Measurements from ENCODE around the gene ABTB2. TPM values are rescaled to one million over a fixed set of nuclear protein-coding genes. Genes with fewer than 3 reads are reported as not detected.

The ABTB2 gene
- total RNA-seq, 2 donors from 2014 or later: 8.6 to 8.7 TPM

GRCh38 chr11:34302046-34302921, 55.5 kb downstream of the ABTB2 start:
- intact Hi-C loops (cut with DNase I): no loop called here
- DNase-seq (ENCODE audit: low spot score): no peak

- intact Hi-C loops (cut with DNase I): no loop called here
Observed at GRCh38 chr11:34300926-34301295, 56.9 kb downstream of the ABTB2 start.

GRCh38 chr11:34300026-34300925, 57.5 kb downstream of the ABTB2 start:
- no peak for DNase-seq (ENCODE audit: low spot score)
- intact Hi-C loops (cut with DNase I): no loop called here

More at GRCh38 chr11:34300926-34301295, 56.9 kb downstream of the ABTB2 start:
- DNase-seq (ENCODE audit: low spot score): no peak

GRCh38 chr11:34299284-34299972, 58.4 kb downstream of the ABTB2 start:
- intact Hi-C loops (cut with DNase I): no loop called here
- no peak for DNase-seq (ENCODE audit: low spot score)

GRCh38 chr11:34298871-34299270, 58.9 kb downstream of the ABTB2 start:
- intact Hi-C loops (cut with DNase I): no loop called here
- DNase-seq (ENCODE audit: low spot score): no peak

- intact Hi-C loops (cut with DNase I): no loop called here
- DNase-seq (ENCODE audit: low spot score): no peak
Observed at GRCh38 chr11:34296412-34296811, 61.4 kb downstream of the ABTB2 start.

- intact Hi-C loops (cut with DNase I): no loop called here
- no peak for DNase-seq (ENCODE audit: low spot score)
Observed at GRCh38 chr11:34292546-34292945, 65.3 kb downstream of the ABTB2 start.

- no peak for DNase-seq (ENCODE audit: low spot score)
Observed at GRCh38 chr11:34292111-34292510, 65.7 kb downstream of the ABTB2 start.

GRCh38 chr11:34290926-34291325, 66.9 kb downstream of the ABTB2 start:
- intact Hi-C loops (cut with DNase I): no loop called here
- DNase-seq (ENCODE audit: low spot score): no peak

More at GRCh38 chr11:34292111-34292510, 65.7 kb downstream of the ABTB2 start:
- intact Hi-C loops (cut with DNase I): no loop called here

GRCh38 chr11:34288492-34288891, 69.3 kb downstream of the ABTB2 start:
- intact Hi-C loops (cut with DNase I): no loop called here
- no peak for DNase-seq (ENCODE audit: low spot score)

GRCh38 chr11:34284811-34285481, 72.9 kb downstream of the ABTB2 start:
- intact Hi-C loops (cut with DNase I): no loop called here
- no peak for DNase-seq (ENCODE audit: low spot score)

- intact Hi-C loops (cut with DNase I): no loop called here
- DNase-seq (ENCODE audit: low spot score): no peak
Observed at GRCh38 chr11:34284156-34284555, 73.7 kb downstream of the ABTB2 start.

GRCh38 chr11:34280945-34281872, 76.6 kb downstream of the ABTB2 start:
- intact Hi-C loops (cut with DNase I): no loop called here
- peak; percentile 82 for DNase-seq (ENCODE audit: low spot score)

- DNase-seq (ENCODE audit: low spot score): no peak
- intact Hi-C loops (cut with DNase I): no loop called here
Observed at GRCh38 chr11:34278693-34279297, 79.0 kb downstream of the ABTB2 start.

- intact Hi-C loops (cut with DNase I): no loop called here
- no peak for DNase-seq (ENCODE audit: low spot score)
Observed at GRCh38 chr11:34278175-34278574, 79.6 kb downstream of the ABTB2 start.

GRCh38 chr11:34277171-34277570, 80.6 kb downstream of the ABTB2 start:
- intact Hi-C loops (cut with DNase I): no loop called here
- no peak for DNase-seq (ENCODE audit: low spot score)

- no peak for DNase-seq (ENCODE audit: low spot score)
- intact Hi-C loops (cut with DNase I): no loop called here
Observed at GRCh38 chr11:34276352-34276864, 81.4 kb downstream of the ABTB2 start.

Measured in posterior vena cava (tissue), 2 donors.